Measurements from ENCODE around the gene HSH2D.
"Not testable (repeated sequence)": the region's sequence is repeated elsewhere in the genome, so short reads cannot be mapped to it uniquely, and the experiment has no call there.

Gene HSH2D

DNA sequence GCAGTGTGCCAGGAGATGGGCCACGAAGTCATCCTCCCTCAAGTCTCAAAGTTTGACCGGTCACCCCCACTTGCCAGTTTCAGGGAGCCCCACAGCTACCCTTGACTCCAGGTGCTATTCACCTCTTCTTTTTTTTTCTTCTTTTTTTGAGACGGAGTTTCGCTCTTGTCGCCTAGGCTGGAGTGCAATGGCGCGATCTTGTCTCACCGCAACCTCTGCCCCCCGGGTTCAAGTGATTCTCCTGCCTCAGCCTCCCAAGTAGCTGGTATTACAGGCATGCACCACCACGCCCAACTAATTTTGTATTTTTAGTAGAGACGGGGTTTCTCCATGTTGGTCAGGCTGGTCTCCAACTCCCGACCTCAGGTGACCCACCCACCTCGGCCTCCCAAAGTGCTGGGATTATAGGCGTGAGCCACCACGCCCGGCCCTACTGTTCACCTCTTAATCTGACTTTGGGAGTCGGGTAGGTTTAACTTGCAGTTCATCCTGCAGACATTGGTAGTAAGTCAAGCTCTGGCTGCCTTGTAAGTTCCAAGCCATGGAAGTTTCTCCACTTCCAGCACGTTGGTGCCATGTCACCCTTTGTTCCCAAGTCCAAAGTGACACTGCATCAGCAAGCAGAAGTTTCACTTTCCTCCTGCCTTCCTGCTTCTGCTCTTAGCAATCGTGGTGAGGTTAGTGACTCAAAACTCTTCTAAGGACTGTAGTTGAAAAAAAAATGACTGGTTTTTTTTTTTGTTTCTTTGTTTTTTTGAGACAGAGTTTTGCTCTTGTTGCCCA lies 24.2 kb upstream of the HSH2D start:
- DNase-seq (ENCODE audit: low read depth in 3 of 3, low spot score in 1 of 3): not testable (repeated sequence)

- no peak for DNase-seq (ENCODE audit: low read depth in 3 of 3, low spot score in 1 of 3)
These were observed 22.3 kb upstream of the HSH2D start for GRCh38 chr19:16121141-16121540.

GRCh38 chr19:16121967-16122366 lies 21.5 kb upstream of the HSH2D start:
- no peak for DNase-seq (ENCODE audit: low read depth in 3 of 3, low spot score in 1 of 3)

- no peak for DNase-seq (ENCODE audit: low read depth in 3 of 3, low spot score in 1 of 3)
These were observed 18.5 kb upstream of the HSH2D start for GRCh38 chr19:16124953-16125352.

DNA sequence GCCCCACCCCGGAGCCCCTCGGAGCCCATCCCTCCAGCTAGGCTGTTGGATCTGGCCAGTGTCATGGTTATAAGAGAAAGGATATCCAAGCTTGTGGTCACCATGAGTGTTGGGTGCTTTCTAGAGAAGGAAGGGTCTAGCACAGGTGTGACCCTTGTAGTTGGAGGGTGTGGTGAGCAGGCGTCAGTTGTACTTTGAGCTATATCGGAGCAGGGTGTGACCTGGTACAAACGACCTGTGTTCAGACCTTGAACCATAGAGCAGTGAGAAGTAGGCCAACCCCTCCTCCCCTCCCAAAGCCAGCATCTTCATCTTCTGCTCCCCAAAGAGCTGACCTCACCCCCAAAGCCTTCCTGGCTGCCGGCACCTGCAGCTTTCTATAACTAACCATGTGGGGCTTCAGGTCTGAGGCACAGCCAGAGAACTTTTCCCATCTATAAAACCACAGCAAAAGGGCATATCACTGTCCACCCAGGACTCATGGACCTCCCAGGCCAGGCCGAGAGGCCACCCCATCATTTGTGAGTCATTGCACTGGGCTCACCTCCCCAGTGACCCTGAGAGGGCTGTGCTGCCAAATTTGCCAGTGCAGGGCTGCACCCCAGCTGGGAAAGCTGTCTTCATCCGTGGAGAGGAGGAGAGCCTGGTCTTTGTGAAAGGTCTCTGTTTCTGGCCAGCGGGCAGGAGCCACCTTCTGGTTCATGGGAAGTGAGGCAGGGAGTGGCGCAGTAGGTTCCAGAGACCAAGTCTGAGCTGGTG lies 17.6 kb upstream of the HSH2D start:
- no peak for DNase-seq (ENCODE audit: low read depth in 3 of 3, low spot score in 1 of 3)

- DNase-seq (ENCODE audit: low read depth in 3 of 3, low spot score in 1 of 3): no peak
These were observed 16.4 kb upstream of the HSH2D start for GRCh38 chr19:16127080-16127479.

GRCh38 chr19:16127776-16128371 lies 15.6 kb upstream of the HSH2D start:
- DNase-seq (ENCODE audit: low read depth in 3 of 3, low spot score in 1 of 3): no peak

DNA sequence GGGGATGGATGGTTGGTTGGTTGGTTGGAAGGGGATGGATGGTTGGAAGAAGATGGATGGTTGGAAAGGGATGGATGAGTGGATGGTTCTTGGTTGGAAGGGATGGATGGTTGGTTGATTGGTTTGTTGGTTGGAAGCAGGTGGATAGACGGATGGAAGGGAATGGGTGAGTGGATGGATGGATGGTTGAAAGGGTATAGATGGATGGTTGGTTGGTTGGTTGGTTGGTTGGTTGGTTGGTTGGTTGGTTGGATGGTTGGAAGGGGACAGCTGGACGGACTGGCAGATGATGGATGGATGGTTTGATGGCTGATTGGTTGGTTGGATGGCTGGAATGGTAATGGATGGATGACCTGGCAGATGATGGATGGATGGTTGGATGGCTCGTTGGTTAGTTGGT lies 11.8 kb upstream of the HSH2D start:
- no peak for DNase-seq (ENCODE audit: low read depth in 3 of 3, low spot score in 1 of 3)

GRCh38 chr19:16133818-16134217 lies 9.7 kb upstream of the HSH2D start:
- DNase-seq (ENCODE audit: low read depth in 3 of 3, low spot score in 1 of 3): no peak

DNA sequence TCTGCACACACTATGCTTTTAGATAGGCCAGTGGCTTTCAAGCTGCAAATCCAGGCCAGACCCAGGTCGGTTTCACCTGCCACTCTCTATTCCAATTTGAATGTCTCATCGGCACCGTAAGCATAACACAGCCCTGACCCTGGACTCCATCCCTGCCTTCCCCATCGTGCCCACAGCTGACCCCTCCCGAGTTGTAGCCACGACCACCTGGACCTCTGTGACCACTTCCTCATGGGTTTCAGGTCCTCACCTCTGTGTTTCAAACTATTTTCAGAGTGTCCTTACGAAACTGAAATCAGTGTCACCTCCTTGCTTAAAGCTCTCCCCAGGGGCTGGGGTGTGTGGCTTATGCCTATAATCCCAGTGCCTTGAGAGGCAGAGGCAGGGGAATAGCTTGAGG lies 9.0 kb upstream of the HSH2D start:
- DNase-seq (ENCODE audit: low read depth in 3 of 3, low spot score in 1 of 3): no peak

- DNase-seq (ENCODE audit: low read depth in 3 of 3, low spot score in 1 of 3): no peak
These were observed 7.9 kb upstream of the HSH2D start for GRCh38 chr19:16135430-16136127.

GRCh38 chr19:16136185-16136999 lies 7.1 kb upstream of the HSH2D start:
- DNase-seq (ENCODE audit: low read depth in 3 of 3, low spot score in 1 of 3): no peak

DNA sequence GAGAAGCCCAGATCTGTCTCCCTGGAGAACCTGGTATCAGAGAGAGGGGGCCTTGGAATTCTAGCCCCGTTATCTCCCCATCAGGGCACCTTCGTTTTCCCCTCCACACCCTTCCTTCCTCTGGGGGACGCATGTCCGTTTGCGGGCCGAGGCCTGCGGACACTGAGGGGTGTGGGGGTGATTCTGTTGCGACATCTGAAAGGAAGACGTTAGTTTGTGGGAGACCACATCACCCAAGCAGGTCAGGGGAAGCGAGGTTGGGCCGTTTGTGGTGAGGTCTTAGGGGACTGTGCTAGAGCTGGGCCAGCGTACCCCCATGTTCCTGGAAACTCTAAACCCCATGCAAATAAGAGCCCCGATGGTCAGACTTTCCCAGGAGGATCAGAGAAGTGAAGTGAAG lies 3.7 kb upstream of the HSH2D start:
- DNase-seq (ENCODE audit: low read depth in 3 of 3, low spot score in 1 of 3): no peak

- DNase-seq (ENCODE audit: low read depth in 3 of 3, low spot score in 1 of 3): no peak
These were observed 2.4 kb upstream of the HSH2D start for GRCh38 chr19:16141043-16141442.

DNA sequence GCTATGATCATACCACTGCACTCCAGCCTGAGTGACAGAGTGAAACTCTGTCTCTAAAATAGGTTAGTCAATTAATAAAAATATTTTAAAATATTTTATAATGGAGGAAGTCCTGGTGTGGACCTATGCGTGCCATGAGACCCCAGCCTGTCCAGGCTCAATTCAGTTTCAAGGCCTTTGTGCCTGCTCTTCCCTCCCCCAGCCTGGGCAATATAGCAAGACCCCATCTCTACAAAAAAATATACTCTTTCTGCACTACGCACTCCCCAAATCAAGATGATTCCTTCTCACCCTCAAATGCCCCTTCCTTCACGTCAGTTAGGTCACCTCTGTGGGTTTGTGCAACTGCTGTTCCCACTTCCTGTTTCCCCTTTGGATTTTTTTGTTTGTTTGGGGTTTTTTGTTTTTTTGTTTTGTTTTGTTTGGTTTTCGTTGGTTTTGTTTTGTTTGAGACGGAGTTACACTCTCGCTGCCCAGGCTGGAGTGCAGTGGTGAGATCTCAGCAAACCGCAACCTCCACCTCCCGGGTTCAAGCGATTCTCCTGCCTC lies 1.4 kb upstream of the HSH2D start:
- no peak for DNase-seq (ENCODE audit: low read depth in 3 of 3, low spot score in 1 of 3)

DNA sequence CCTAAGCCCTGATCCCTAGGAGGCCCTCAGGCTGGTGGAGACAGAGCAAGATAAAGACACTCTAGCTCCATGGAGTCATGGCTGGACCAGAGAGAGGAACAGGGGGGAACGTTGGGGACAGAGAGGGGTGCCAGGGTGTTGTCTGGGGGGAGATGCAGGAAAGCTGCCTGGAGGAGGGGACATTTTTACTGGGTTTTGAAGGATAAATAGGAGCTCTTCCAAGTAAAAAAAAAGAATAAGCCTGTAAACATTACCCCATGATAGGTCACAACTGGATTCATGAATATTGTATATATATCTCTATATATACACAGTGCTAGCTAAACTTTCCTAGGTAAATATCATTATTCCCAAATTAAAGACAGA lies 714 bp downstream of the HSH2D start:
- DNase-seq (ENCODE audit: low read depth in 3 of 3, low spot score in 1 of 3): no peak

- DNase-seq (ENCODE audit: low read depth in 3 of 3, low spot score in 1 of 3): no peak
These were observed 2.6 kb downstream of the HSH2D start for GRCh38 chr19:16146112-16146511.

DNA sequence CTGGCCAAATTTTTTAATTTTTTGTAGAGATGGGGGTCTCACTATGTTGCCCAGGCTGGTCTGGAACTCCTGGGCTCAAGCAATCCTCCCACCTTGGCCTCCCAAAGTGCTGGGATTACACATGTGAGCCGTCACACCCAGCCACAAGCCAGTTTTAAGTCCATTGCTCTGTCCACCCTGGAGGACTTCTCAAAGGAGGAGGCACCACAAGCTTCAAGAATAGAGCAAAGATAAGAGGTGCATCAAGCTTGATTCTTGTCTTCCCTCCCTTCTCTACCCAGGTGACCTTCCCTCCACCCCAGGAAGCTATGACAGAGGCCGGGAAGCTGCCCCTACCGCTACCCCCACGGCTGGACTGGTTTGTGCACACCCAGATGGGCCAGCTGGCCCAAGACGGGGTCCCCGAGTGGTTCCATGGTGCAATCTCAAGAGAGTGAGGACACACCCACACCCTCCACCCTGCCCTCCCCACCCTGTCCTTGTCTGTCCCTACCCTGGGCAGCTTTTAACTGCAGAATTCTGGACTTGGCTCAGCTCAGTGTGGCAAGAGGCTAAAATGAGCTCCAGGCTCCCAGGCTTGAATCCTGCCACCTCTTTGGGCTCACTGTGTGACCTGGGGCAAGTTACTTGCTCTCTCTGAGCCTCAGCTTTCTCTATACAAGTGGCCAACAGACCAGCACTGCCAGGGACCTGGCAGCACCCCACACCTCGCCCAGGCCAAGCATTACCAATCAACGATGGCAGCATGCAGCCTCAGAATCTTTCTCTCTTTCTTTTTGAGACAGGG lies 5.2 kb downstream of the HSH2D start:
- no peak for DNase-seq (ENCODE audit: low read depth in 3 of 3, low spot score in 1 of 3)

DNA sequence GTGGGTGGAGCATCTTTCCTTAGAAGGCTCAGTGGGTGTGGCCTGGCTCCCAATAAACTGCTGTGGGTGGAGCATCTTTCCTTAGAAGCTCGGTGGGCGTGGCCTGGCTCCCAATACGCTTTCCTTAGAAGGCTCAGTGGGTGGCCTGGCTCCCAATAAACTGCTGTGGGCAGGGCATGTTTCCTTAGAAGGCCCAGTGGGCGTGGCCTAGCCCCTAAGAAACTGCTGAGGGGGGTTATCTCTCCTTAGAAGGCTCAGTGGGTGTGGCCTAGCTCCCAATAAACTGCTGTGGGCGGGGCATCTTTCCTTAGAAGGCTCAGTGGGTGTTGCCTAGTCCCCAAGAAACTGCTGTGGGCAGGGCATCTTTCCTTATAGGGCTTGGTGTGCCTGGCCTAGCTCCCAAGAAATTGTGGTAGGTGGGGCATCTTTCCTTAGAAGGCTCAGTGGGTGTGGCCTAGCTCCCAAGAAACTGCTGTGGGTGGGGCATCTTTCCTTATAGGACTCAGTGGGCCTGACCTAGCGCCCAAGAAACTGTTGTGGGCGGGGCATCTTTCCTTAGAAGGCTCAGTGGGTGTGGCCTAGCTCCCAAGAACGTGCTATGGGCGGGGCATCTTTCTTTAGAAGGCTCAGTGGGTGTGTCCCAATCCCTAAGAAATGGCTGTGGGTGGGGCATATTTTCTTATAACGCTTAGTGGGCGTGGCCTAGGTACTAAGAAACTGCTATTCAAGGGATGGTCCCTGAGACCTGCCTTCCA lies 10.3 kb downstream of the HSH2D start:
- no peak for DNase-seq (ENCODE audit: low read depth in 3 of 3, low spot score in 1 of 3)

Measured in stimulated activated CD4-positive, alpha-beta T cell treated with anti-CD3 and anti-CD28 coated beads, TNF-alpha, amount 100 ng/mL, for 1 hour (primary cell).